ENCODE results near the gene PPP1R26.
A peak's percentile ranks its signal among the peaks of the same experiment; 100 is the strongest.

The PPP1R26 gene

GRCh38 chr9:135480071-135480939, 723 bp downstream of the PPP1R26 start:
- peak overlapping the region; percentile 74 for H3K4me3 ChIP-seq (ENCODE audit: low read length)
- no peak for TF ChIP-seq CTCF (conservative IDR thresholded peaks at IDR 0.05; ENCODE audit: low read length)
- DNase-seq (ENCODE audit: low read depth), result peak; percentile 33

GRCh38 chr9:135480940-135481310, 1.3 kb downstream of the PPP1R26 start:
- TF ChIP-seq CTCF (conservative IDR thresholded peaks at IDR 0.05; ENCODE audit: low read length), result no peak
- H3K4me3 ChIP-seq (ENCODE audit: low read length), result peak overlapping the region; percentile 74
- no peak for DNase-seq (ENCODE audit: low read depth)

GRCh38 chr9:135482015-135482754, 2.6 kb downstream of the PPP1R26 start:
- TF ChIP-seq CTCF (conservative IDR thresholded peaks at IDR 0.05; ENCODE audit: low read length), result no peak
- H3K4me3 ChIP-seq (ENCODE audit: low read length), result no peak overlapping the region
- DNase-seq (ENCODE audit: low read depth), result no peak

- TF ChIP-seq CTCF (conservative IDR thresholded peaks at IDR 0.05; ENCODE audit: low read length), result no peak
- H3K4me3 ChIP-seq (ENCODE audit: low read length), result no peak overlapping the region
- no peak for DNase-seq (ENCODE audit: low read depth)
Observed at GRCh38 chr9:135484460-135485277, 5.1 kb downstream of the PPP1R26 start.

GRCh38 chr9:135485385-135485784, 5.8 kb downstream of the PPP1R26 start:
- no peak overlapping the region for H3K4me3 ChIP-seq (ENCODE audit: low read length)
- DNase-seq (ENCODE audit: low read depth), result no peak
- no peak for TF ChIP-seq CTCF (conservative IDR thresholded peaks at IDR 0.05; ENCODE audit: low read length)

GRCh38 chr9:135485832-135486231, 6.2 kb downstream of the PPP1R26 start:
- H3K4me3 ChIP-seq (ENCODE audit: low read length), result no peak overlapping the region
- TF ChIP-seq CTCF (conservative IDR thresholded peaks at IDR 0.05; ENCODE audit: low read length), result no peak
- no peak for DNase-seq (ENCODE audit: low read depth)
